HEK293T (cell line): ENCODE results near the gene TRANK1.
A peak's percentile ranks its signal among the peaks of the same experiment; 100 is the strongest.

Experiments used
- CTCF ChIA-PET: fragments of 350-600 bp; formaldehyde crosslinking; extraction: SDS; loops from one replicate; lab custom pipeline; 2021; ENCODE audit warnings: antibody characterized with exemption, inconsistent platforms; lab: Yijun Ruan, JAX
- POLR2A ChIA-PET: fragments of 350-600 bp; formaldehyde crosslinking; extraction: SDS; loops from one replicate; lab custom pipeline; 2020; ENCODE audit warnings: antibody characterized with exemption, inconsistent platforms; lab: Yijun Ruan, JAX
- DNase-seq: peaks from one replicate; pipeline ENCODE4 v3.0.0; 2012; ENCODE audit warnings: mixed read lengths; ENCODE audit errors: extremely low spot score
- ARNT ChIP-seq: fragments of 450-650 bp; IDR thresholded peaks from 2 replicates; pipeline ENCODE4 v1.6.1; 2017; ENCODE audit warnings: mild to moderate bottlenecking
- BHLHE40 ChIP-seq: fragments of 450-650 bp; IDR thresholded peaks from 2 replicates; pipeline ENCODE4 v1.6.1; 2016; ENCODE audit warnings: mild to moderate bottlenecking, moderate library complexity, borderline replicate concordance
- CTBP1 ChIP-seq: fragments of 450-650 bp; IDR thresholded peaks from 2 replicates; pipeline ENCODE4 v1.6.1; 2016; ENCODE audit warnings: borderline replicate concordance
- ELF4 ChIP-seq: fragments of 450-650 bp; IDR thresholded peaks from 2 replicates; pipeline ENCODE4 v1.6.1; 2017; ENCODE audit warnings: antibody characterized with exemption
- FOXA1 ChIP-seq: fragments of 450-650 bp; IDR thresholded peaks from 2 replicates; pipeline ENCODE4 v1.6.1; 2016; ENCODE audit warnings: mild to moderate bottlenecking
- FOXK2 ChIP-seq: fragments of 450-650 bp; IDR thresholded peaks from 2 replicates; pipeline ENCODE4 v1.6.1; 2016; ENCODE audit warnings: mild to moderate bottlenecking
- FOXM1 ChIP-seq: fragments of 450-650 bp; IDR thresholded peaks from 2 replicates; pipeline ENCODE4 v1.6.1; 2017; ENCODE audit warnings: mild to moderate bottlenecking, borderline replicate concordance
- HDGF ChIP-seq: fragments of 450-650 bp; IDR thresholded peaks from 2 replicates; pipeline ENCODE4 v1.6.1; 2017; ENCODE audit warnings: antibody characterized with exemption, borderline replicate concordance
- L3MBTL2 ChIP-seq: fragments of 450-650 bp; conservative IDR thresholded peaks from 2 replicates; pipeline ENCODE4 v1.6.1; 2016; ENCODE audit warnings: mild to moderate bottlenecking
- LEF1 ChIP-seq: fragments of 450-650 bp; IDR thresholded peaks from 2 replicates; pipeline ENCODE4 v1.6.1; 2017; ENCODE audit warnings: mild to moderate bottlenecking, borderline replicate concordance
- NFRKB ChIP-seq: fragments of 450-650 bp; IDR thresholded peaks from 2 replicates; pipeline ENCODE4 v1.6.1; 2016; ENCODE audit warnings: mild to moderate bottlenecking, moderate library complexity
- SP1 ChIP-seq: fragments of 450-650 bp; IDR thresholded peaks from 2 replicates; pipeline ENCODE4 v1.6.1; 2017
- SUZ12 ChIP-seq: fragments of 450-650 bp; IDR thresholded peaks from 2 replicates; pipeline ENCODE4 v1.6.1; 2016; ENCODE audit warnings: mild to moderate bottlenecking
- TARDBP ChIP-seq: fragments of 450-650 bp; IDR thresholded peaks from 2 replicates; pipeline ENCODE4 v1.6.1; 2016
- ZNF384 ChIP-seq: fragments of 450-650 bp; IDR thresholded peaks from 2 replicates; pipeline ENCODE4 v1.6.1; 2016
- TF ChIP-seq, protein P1 (sequence below): fragments of 450-650 bp; IDR thresholded peaks from 2 replicates; pipeline ENCODE4 v1.6.1; 2016

The TRANK1 gene

DNA sequence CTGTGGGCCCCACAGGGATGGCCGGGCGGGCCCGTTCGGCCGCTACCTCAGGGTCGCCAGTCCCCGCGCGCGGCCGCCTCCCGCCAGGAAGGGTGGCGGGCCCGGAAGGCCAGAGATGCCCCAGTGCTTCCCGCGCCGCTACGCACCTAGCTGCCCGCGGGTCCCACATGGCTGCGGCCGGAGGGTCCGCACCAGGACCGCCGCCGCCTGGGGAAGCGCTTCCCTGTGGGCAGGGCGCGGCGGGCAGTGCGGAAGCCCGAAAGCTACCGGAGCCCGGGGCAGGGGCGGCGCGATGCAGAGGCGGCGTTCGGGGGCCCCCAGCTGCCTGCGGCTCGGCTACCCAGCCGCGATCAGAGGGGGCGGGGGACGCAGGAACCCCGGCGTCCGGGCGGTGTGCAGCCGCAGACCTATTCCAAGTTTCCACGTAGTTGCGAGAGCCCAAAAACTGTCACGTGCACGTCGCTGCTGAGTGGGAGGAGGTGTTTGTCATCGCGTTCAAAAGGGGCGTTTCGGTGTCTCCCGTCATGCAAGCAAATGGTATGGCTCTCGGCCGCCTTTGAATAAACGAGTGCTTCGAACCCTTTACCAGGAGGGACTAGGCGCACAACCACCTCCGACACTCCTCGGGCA is at the start of gene TRANK1:
TSS of gene TRANK1 (minus strand) at position 414 of the 630 bp plus-strand sequence. CDS start at position 169, 245 bp downstream.
- ChIA-PET POLR2A (no interaction called here), CTCF (no interaction called here)
- TF ChIP-seq, protein P1, sequence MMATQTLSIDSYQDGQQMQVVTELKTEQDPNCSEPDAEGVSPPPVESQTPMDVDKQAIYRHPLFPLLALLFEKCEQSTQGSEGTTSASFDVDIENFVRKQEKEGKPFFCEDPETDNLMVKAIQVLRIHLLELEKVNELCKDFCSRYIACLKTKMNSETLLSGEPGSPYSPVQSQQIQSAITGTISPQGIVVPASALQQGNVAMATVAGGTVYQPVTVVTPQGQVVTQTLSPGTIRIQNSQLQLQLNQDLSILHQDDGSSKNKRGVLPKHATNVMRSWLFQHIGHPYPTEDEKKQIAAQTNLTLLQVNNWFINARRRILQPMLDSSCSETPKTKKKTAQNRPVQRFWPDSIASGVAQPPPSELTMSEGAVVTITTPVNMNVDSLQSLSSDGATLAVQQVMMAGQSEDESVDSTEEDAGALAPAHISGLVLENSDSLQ: no peak
- TF ChIP-seq LEF1: no peak
- no peak for TF ChIP-seq FOXA1
- TF ChIP-seq HDGF: no peak
- TF ChIP-seq ELF4: no peak
- TF ChIP-seq L3MBTL2: no peak
- TF ChIP-seq ZNF384: no peak
- TF ChIP-seq NFRKB: no peak
- TF ChIP-seq ARNT: no peak
- no peak for TF ChIP-seq CTBP1
- no peak for TF ChIP-seq SP1
- TF ChIP-seq FOXK2: no peak
- DNase-seq: no peak

DNA sequence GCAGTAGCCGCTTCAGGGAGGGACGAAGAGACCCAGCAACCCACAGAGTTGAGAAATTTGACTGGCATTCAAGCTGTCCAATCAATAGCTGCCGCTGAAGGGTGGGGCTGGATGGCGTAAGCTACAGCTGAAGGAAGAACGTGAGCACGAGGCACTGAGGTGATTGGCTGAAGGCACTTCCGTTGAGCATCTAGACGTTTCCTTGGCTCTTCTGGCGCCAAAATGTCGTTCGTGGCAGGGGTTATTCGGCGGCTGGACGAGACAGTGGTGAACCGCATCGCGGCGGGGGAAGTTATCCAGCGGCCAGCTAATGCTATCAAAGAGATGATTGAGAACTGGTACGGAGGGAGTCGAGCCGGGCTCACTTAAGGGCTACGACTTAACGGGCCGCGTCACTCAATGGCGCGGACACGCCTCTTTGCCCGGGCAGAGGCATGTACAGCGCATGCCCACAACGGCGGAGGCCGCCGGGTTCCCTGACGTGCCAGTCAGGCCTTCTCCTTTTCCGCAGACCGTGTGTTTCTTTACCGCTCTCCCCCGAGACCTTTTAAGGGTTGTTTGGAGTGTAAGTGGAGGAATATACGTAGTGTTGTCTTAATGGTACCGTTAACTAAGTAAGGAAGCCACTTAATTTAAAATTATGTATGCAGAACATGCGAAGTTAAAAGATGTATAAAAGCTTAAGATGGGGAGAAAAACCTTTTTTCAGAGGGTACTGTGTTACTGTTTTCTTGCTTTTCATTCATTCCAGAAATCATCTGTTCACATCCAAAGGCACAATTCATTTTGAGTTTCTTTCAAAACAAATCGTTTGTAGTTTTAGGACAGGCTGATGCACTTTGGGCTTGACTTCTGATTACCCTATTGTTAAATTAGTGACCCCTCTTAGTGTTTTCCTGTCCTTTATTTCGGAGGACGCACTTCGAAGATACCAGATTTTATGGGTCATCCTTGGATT is 48.8 kb upstream of the TRANK1 start, which contains the start of gene MLH1:
TSS of gene MLH1 (plus strand) at position 193 of the 958 bp plus-strand sequence. CDS start at position 223, 30 bp downstream.
- ChIA-PET CTCF (no interaction called here), POLR2A (interaction anchor here (0.9 to 1.2 kb wide), 5 partner anchors 9 to 34 kb away, joined by 3 to 4 read pairs (median 3); no protein-coding TSS in a partner anchor)
- TF ChIP-seq, protein P1: 0 out of 2 replicates have a peak, but pooled peaks have one; percentile 30
- TF ChIP-seq FOXM1: no peak
- DNase-seq: no peak

DNA sequence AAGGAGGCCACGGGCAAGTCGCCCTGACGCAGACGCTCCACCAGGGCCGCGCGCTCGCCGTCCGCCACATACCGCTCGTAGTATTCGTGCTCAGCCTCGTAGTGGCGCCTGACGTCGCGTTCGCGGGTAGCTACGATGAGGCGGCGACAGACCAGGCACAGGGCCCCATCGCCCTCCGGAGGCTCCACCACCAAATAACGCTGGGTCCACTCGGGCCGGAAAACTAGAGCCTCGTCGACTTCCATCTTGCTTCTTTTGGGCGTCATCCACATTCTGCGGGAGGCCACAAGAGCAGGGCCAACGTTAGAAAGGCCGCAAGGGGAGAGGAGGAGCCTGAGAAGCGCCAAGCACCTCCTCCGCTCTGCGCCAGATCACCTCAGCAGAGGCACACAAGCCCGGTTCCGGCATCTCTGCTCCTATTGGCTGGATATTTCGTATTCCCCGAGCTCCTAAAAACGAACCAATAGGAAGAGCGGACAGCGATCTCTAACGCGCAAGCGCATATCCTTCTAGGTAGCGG is 48.0 kb upstream of the TRANK1 start, which contains the start of gene EPM2AIP1:
TSS of gene EPM2AIP1 (minus strand) at position 326 of the 520 bp plus-strand sequence. CDS start at position 272, 54 bp downstream.
- ChIA-PET POLR2A (interaction anchor here (0.9 to 1.2 kb wide), 5 partner anchors 10 to 33 kb away, joined by 3 to 4 read pairs (median 3); no protein-coding TSS in a partner anchor), CTCF (no interaction called here)
- no peak for DNase-seq
- TF ChIP-seq ARNT (no peak), HDGF (no peak), NFRKB (no peak), ZNF384 (no peak), CTBP1 (no peak), SUZ12 (no peak), ELF4 (no peak), LEF1 (no peak), FOXA1 (no peak), BHLHE40 (no peak), TARDBP (no peak), FOXK2 (no peak)
- TF ChIP-seq, protein P1: no peak

DNA sequence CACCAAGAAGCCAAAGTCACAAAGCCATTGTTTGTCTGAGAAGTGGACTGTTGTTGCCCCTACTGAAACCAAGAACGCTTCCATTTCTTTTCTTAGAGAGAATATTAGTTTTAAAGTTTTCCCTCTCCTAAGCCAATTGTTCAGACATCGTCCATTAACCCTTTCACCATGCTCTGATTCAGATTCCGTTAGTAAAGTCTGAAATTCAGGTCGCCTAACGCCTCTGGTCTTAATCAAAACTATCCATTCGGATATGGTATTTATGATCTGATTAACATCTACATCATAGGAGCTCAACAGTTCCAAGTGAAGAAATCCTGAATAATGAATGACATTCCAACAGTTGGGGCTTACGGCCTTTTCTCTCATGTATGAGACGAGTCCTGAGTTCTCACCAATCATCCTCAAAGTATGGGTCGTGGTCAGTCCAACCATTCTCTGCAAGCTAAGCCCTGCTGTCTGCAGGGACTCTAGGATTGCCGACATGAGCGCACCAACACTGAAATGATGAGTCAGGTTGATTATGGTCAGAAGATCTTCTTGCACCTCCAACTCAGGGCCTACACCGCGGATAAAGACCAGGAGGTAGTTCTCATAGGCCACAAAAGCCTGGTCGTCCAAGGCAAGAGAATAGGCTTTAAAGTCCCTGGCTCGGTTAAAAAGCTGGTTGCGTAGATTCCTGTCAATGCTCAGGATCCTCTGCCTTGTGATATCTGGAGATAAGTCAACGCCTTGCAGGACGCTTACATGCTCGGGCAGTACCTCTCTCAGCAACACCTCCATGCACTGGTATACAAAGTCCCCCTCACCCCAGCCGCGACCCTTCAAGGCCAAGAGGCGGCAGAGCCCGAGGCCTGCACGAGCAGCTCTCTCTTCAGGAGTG is 47.3 kb upstream of the TRANK1 start:
- no peak for DNase-seq
- CTCF ChIA-PET: no interaction called here
- no peak for TF ChIP-seq ARNT
- no peak for TF ChIP-seq ZNF384
- no peak for TF ChIP-seq L3MBTL2
- no peak for TF ChIP-seq FOXK2
- no peak for TF ChIP-seq ELF4
- POLR2A ChIA-PET: interaction anchor here (1.0 kb wide), 1 partner anchor 32 kb away, joined by 3 read pairs; no protein-coding TSS in a partner anchor

DNA sequence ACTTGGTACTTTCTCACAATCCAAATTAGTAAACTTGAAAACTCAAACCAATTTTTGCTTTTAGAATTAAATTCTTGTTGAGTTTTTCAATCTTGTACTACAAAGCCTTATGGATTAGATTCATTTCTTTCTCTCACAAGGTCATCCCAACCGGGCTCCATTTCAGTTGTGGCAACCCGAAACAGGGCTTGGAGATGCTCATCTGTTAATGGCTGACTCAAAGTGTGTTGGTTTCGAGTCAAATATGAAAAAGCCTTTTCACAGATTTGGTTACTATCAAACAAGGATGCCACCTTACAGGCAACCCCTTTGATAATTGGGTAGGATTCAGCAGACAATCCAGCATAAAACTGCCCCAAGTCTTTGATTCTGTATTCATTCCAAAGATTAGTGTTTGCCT is 46.3 kb upstream of the TRANK1 start:
- ChIA-PET CTCF (no interaction called here), POLR2A (no interaction called here)
- TF ChIP-seq TARDBP (no peak), HDGF (no peak), ELF4 (no peak), FOXM1 (no peak), SUZ12 (no peak), BHLHE40 (no peak)
- TF ChIP-seq, protein P1: no peak
- no peak for DNase-seq
